Epithelial cell of proximal tubule (primary cell): ENCODE data around the gene BBIP1. TPM values are rescaled to one million over a fixed set of nuclear protein-coding genes. Genes with fewer than 3 reads are reported as not detected.

ENCODE experiments used
- DNase-seq: peaks from one replicate; pipeline ENCODE4 v3.0.0-alpha.2; 2011; ENCODE audit warnings: low read depth
- H3K4me3 ChIP-seq: 2 replicates; pipeline ENCODE4 v1.5.1; 2011; ENCODE audit warnings: low read depth, mild to moderate bottlenecking, low read length
- CTCF ChIP-seq: conservative IDR thresholded peaks from 2 replicates; pipeline ENCODE4 v1.5.1; 2012; ENCODE audit warnings: low read depth, mild to moderate bottlenecking, low read length
- total RNA-seq: library from RNA; depleted of rRNA; stranded (reverse); fragments of >200 nt; gene quantifications from 2 replicates; pipeline ENCODE4 v1.2.3, GENCODE V29; 2015

Gene BBIP1
- total RNA-seq, 1 donor from 2014 or later: 27.0 TPM

DNA sequence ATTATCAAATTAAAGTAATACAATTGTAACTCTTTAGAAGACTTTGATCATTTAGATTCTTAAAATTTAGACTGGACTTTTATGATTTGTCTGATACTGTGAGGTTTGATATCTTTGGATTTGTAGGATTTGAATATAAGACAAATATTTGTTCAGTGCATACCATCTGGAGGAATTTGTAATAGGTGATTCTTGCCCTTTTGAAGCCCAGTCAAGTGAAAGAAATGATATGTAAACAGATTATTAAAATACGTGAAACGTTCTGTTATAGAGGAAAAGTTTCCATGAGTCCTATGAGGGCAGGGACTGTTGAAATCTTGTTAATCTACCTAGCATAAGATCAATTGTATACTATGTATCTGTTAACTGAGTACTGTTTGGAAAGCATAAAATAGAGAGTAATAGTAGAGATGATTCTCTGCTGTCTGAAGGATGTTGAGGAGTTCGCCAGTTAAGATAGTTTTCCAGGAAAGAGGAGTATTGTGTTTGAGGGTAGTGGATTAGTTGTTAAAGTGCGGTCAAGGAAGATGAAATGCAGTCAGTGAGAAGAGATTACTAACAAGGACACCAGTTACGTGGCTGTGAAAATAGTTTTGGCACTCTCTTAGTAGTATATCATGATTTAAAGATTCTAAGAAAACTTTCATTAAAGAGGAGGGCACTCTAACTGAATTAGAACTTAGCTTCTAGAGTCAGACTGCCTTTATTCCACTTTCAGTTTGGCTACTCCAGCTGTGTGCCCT lies 32.9 kb downstream of the BBIP1 start:
- DNase-seq: no peak
- no peak overlapping the region for H3K4me3 ChIP-seq

GRCh38 chr10:110883924-110884323 lies 35.1 kb downstream of the BBIP1 start:
- no peak for DNase-seq
- H3K4me3 ChIP-seq: no peak overlapping the region
- TF ChIP-seq CTCF: no peak

More for the DNA sequence above, 32.9 kb downstream of the BBIP1 start:
- TF ChIP-seq CTCF: no peak

DNA sequence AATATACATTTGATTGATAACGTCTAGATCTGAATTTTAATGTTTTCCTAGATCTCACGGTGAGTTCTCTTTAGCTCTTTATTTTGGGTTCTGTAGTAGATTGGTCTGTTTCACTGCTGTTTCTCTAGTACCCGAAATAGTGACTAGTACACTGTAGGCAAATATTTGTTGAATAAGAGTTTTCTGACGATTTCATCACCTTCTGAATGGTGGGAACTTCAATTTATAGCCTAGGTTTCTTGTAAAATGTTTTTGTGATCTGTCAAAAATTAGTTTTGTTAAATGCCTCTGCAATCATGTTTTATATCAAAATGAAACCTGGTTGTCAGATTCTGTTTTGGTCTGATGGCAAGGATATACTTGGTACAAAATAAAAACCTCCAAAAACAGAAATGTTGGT lies 37.1 kb downstream of the BBIP1 start:
- DNase-seq: no peak
- no peak overlapping the region for H3K4me3 ChIP-seq
- TF ChIP-seq CTCF: no peak

GRCh38 chr10:110881247-110881646 lies 37.7 kb downstream of the BBIP1 start:
- DNase-seq: no peak
- no peak overlapping the region for H3K4me3 ChIP-seq
- TF ChIP-seq CTCF: no peak

GRCh38 chr10:110880012-110880411 lies 39.0 kb downstream of the BBIP1 start:
- no peak overlapping the region for H3K4me3 ChIP-seq
- DNase-seq: no peak
- no peak for TF ChIP-seq CTCF

- no peak for TF ChIP-seq CTCF
- DNase-seq: no peak
Observed at GRCh38 chr10:110876788-110877187, 42.2 kb downstream of the BBIP1 start.

GRCh38 chr10:110876000-110876399 lies 43.0 kb downstream of the BBIP1 start:
- H3K4me3 ChIP-seq: no peak overlapping the region
- TF ChIP-seq CTCF: no peak
- DNase-seq: no peak

More at GRCh38 chr10:110876788-110877187, 42.2 kb downstream of the BBIP1 start:
- no peak overlapping the region for H3K4me3 ChIP-seq
